PC-3 (cell line): Measurements from ENCODE around the gene SERPINA9. TPM values are rescaled to one million over a fixed set of nuclear protein-coding genes. Genes with fewer than 3 reads are reported as not detected.

Experiments
- ATAC-seq: fragments of 200-7000 bp; cut with Tn5 transposase; 2 replicates; pipeline ENCODE4 v1.9.1; 2020; ENCODE audit warnings: mild to moderate bottlenecking, moderate library complexity
- Bru-seq: library from RNA; stranded (reverse); fragments of 400-500 nt; gene quantifications from one replicate; lab custom pipeline; 2021; lab: Mats Ljungman, UMichigan
- BruChase-seq, 2 experiments: library from RNA; stranded (reverse); fragments of 400-500 nt; gene quantifications; one replicate each; lab custom pipeline; 2021; lab: Mats Ljungman, UMichigan
- BruUV-seq: library from RNA; stranded (reverse); fragments of 400-500 nt; replicated peaks from 2 replicates; lab custom pipeline; 2021; lab: Mats Ljungman, UMichigan
- CTCF ChIA-PET: fragments of 300-600 bp; sonication (Branson Sonifier 250); formaldehyde crosslinking; loops from one replicate; lab custom pipeline; 2022; ENCODE audit warnings: antibody characterized with exemption; lab: Charles Lee
- POLR2A ChIA-PET: fragments of 300-600 bp; sonication (Branson Sonifier 250); formaldehyde crosslinking; loops from one replicate; lab custom pipeline; 2022; ENCODE audit warnings: antibody characterized with exemption; ENCODE audit not compliant: unreplicated experiment; lab: Charles Lee
- DNase-seq: peaks from one replicate; pipeline ENCODE4 v3.0.0-alpha.2; 2015
- H2AFZ ChIP-seq: fragments of 300-600 bp; sonication (generic); 2 replicates; pipeline ENCODE4 v1.6.0; 2016; ENCODE audit warnings: antibody characterized with exemption, low read length
- H3F3A ChIP-seq: fragments of 300-600 bp; sonication (generic); one replicate; pipeline ENCODE4 v1.6.0; 2017; ENCODE audit warnings: antibody characterized with exemption, low read length, control low read depth, mild to moderate bottlenecking; ENCODE audit not compliant: unreplicated experiment
- H3K27ac ChIP-seq: fragments of 300-600 bp; sonication (generic); 2 replicates; pipeline ENCODE4 v1.5.1; 2016; ENCODE audit warnings: mild to moderate bottlenecking, low read length
- H3K27me3 ChIP-seq: fragments of 300-600 bp; sonication (generic); 2 replicates; pipeline ENCODE4 v1.6.1; 2016; ENCODE audit warnings: low read length, mixed read lengths
- H3K36me3 ChIP-seq: fragments of 300-600 bp; sonication (generic); 2 replicates; pipeline ENCODE4 v1.6.1; 2016; ENCODE audit warnings: low read depth, mixed run types, low read length, mixed read lengths
- H3K4me1 ChIP-seq: fragments of 300-600 bp; sonication (generic); 2 replicates; pipeline ENCODE4 v1.5.1; 2016; ENCODE audit warnings: low read length; ENCODE audit not compliant: insufficient read depth
- H3K4me2 ChIP-seq: fragments of 300-600 bp; sonication (generic); 2 replicates; pipeline ENCODE4 v1.6.0; 2016; ENCODE audit warnings: low read length
- H3K4me3 ChIP-seq: fragments of 300-600 bp; sonication (generic); 2 replicates; pipeline ENCODE4 v1.5.1; 2016; ENCODE audit warnings: mild to moderate bottlenecking, low read length, mixed read lengths
- H3K79me2 ChIP-seq: fragments of 300-600 bp; sonication (generic); 2 replicates; pipeline ENCODE4 v1.6.1; 2017; ENCODE audit warnings: low read length, mixed read lengths
- H3K9ac ChIP-seq: fragments of 300-600 bp; sonication (generic); 2 replicates; pipeline ENCODE4 v1.6.0; 2016; ENCODE audit warnings: mild to moderate bottlenecking, low read length
- H3K9me2 ChIP-seq: fragments of 300-600 bp; sonication (generic); replicated peaks from 2 replicates; pipeline ENCODE4 v1.6.1; 2016; ENCODE audit warnings: mixed run types, low read length, mixed read lengths
- H3K9me3 ChIP-seq: fragments of 300-600 bp; sonication (generic); 2 replicates; pipeline ENCODE4 v1.6.1; 2016; ENCODE audit warnings: low read length, mixed read lengths
- H4K20me1 ChIP-seq: fragments of 300-600 bp; sonication (generic); 2 replicates; pipeline ENCODE4 v1.6.1; 2016; ENCODE audit warnings: low read length, mixed read lengths
- EZH2 ChIP-seq: fragments of 300-600 bp; sonication (generic); IDR thresholded peaks from one replicate; pipeline ENCODE4 v1.6.1; 2017; ENCODE audit warnings: antibody characterized with exemption, mild to moderate bottlenecking, low read length; ENCODE audit not compliant: unreplicated experiment
- EZH2phosphoT487 ChIP-seq: fragments of 300-600 bp; sonication (generic); IDR thresholded peaks from 2 replicates; pipeline ENCODE4 v1.6.1; 2018; ENCODE audit warnings: mild to moderate bottlenecking, antibody characterized with exemption, low read length, borderline replicate concordance
- intact Hi-C: fragments of 100-400 bp; cut with micrococcal nuclease; formaldehyde crosslinking; loops from 2 replicates; pipeline ENCODE4 v1.9.0; 2023
- long read RNA-seq: library from polyadenylated mRNA; unstranded; transcript quantifications from one replicate; pipeline ENCODE4 v2.0.0, GENCODE V29; 2021; ENCODE audit not compliant: unreplicated experiment
- total RNA-seq: library from RNA; depleted of rRNA; stranded (reverse); fragments of >200 nt; gene quantifications from 2 replicates; pipeline ENCODE4 v1.2.3, GENCODE V29; 2014; rRNA removed
- TF ChIP-seq, protein P1 (sequence below): fragments of 300-600 bp; sonication (generic); conservative IDR thresholded peaks from 2 replicates; pipeline ENCODE4 v1.5.1; 2017; ENCODE audit warnings: antibody characterized with exemption, low read depth, mild to moderate bottlenecking, low read length

SERPINA9 gene
- not detected in 2 replicates for total RNA-seq
- Bru-seq, nascent RNA = not detected
- not detected for BruChase-seq, experiment 1, labeled RNA remaining after a 6-hour chase
- not detected for BruChase-seq, experiment 2, labeled RNA remaining after a 2-hour chase
- long read RNA-seq = 0 reads

GRCh38 chr14:94476023-94476422 lies at the start of gene SERPINA9:
Gene SERPINA9 (minus strand): TSS chr14:94476197. CDS start chr14:94469840, 6,357 bp downstream.
- Histone ChIP-seq H3K9me2 (no peaks in the 10 kb centered on the region), H4K20me1 (no peaks in the 10 kb centered on the region), H3K4me3 (no peak within 1 kb of the TSS), H3F3A (no peaks in the 10 kb centered on the region), H3K4me1 (no peaks in the 10 kb centered on the region), H3K36me3 (no peaks in the 10 kb centered on the region), H2AFZ (no peak within 1 kb of the TSS), H3K27me3 (peaks cover 13% of the 10 kb centered on the region; the same call in 1 of the 2 replicates), H3K9ac (no peak within 1 kb of the TSS), H3K79me2 (no peaks in the 10 kb centered on the region), H3K4me2 (no peak within 1 kb of the TSS), H3K9me3 (0 out of 2 replicates have a peak, but pooled peaks cover 3% of the 10 kb centered on the region), H3K27ac (no peak within 1 kb of the TSS)
- POLR2A ChIA-PET = no interaction called here
- no peak for DNase-seq
- BruUV-seq = no TSS peak
- no peak for ATAC-seq
- CTCF ChIA-PET = no interaction called here
- TF ChIP-seq EZH2phosphoT487 (no peak), EZH2 (no peak)
- TF ChIP-seq, protein P1, sequence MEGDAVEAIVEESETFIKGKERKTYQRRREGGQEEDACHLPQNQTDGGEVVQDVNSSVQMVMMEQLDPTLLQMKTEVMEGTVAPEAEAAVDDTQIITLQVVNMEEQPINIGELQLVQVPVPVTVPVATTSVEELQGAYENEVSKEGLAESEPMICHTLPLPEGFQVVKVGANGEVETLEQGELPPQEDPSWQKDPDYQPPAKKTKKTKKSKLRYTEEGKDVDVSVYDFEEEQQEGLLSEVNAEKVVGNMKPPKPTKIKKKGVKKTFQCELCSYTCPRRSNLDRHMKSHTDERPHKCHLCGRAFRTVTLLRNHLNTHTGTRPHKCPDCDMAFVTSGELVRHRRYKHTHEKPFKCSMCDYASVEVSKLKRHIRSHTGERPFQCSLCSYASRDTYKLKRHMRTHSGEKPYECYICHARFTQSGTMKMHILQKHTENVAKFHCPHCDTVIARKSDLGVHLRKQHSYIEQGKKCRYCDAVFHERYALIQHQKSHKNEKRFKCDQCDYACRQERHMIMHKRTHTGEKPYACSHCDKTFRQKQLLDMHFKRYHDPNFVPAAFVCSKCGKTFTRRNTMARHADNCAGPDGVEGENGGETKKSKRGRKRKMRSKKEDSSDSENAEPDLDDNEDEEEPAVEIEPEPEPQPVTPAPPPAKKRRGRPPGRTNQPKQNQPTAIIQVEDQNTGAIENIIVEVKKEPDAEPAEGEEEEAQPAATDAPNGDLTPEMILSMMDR = no peak
- intact Hi-C loops = no loop called here

GRCh38 chr14:94524093-94524492 lies 48.1 kb upstream of the SERPINA9 start:
- Histone ChIP-seq H3F3A (no peaks in the 10 kb centered on the region), H3K79me2 (no peaks in the 10 kb centered on the region), H3K9me2 (no peaks in the 10 kb centered on the region), H3K9ac (no peak overlapping the region), H3K9me3 (no peaks in the 10 kb centered on the region), H3K36me3 (no peaks in the 10 kb centered on the region), H3K4me2 (no peak overlapping the region), H3K4me3 (no peak overlapping the region), H4K20me1 (no peaks in the 10 kb centered on the region), H3K4me1 (no peaks in the 10 kb centered on the region), H2AFZ (no peak overlapping the region), H3K27me3 (no peaks in the 10 kb centered on the region), H3K27ac (no peak overlapping the region)
- intact Hi-C loops = no loop called here
- BruUV-seq = no TSS peak
- CTCF ChIA-PET = no interaction called here
- DNase-seq (no peak), ATAC-seq (no peak)
- TF ChIP-seq EZH2 (no peak), EZH2phosphoT487 (no peak)
- TF ChIP-seq, protein P1 = no peak
- POLR2A ChIA-PET = no interaction called here

DNA sequence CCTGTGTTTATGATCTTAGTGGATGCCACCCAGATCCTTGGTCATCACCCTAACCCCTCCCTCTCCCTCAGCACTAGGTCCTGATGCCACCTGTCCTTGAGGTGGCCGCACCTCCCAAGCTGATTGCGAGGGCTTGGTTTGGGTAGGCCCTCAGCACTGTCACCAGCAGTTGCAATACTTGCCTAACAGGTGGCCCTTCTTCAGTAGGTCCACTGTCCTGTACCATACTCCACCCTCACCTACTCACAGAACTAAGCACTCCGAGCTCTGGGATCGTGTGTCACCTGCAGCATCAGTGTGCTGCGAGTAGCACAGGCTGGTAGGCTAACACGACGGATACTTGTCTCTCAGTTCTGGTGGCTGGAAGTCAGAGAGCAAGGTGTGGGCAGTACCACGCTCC lies 47.3 kb upstream of the SERPINA9 start:
- Histone ChIP-seq H2AFZ (no peak overlapping the region), H3K79me2 (no peaks in the 10 kb centered on the region), H3F3A (no peaks in the 10 kb centered on the region), H3K4me1 (no peaks in the 10 kb centered on the region), H3K4me2 (no peak overlapping the region), H3K27me3 (no peaks in the 10 kb centered on the region), H3K9me2 (no peaks in the 10 kb centered on the region), H3K4me3 (no peak overlapping the region), H4K20me1 (no peaks in the 10 kb centered on the region), H3K36me3 (no peaks in the 10 kb centered on the region), H3K9me3 (no peaks in the 10 kb centered on the region), H3K27ac (no peak overlapping the region), H3K9ac (no peak overlapping the region)
- no peak for ATAC-seq
- DNase-seq = no peak
- ChIA-PET POLR2A (no interaction called here), CTCF (no interaction called here)
- TF ChIP-seq, protein P1 = no peak
- TF ChIP-seq EZH2phosphoT487 (no peak), EZH2 (no peak)
- intact Hi-C loops = no loop called here
- BruUV-seq = no TSS peak
